ENCODE data around the gene CEND1.

The CEND1 gene

DNA sequence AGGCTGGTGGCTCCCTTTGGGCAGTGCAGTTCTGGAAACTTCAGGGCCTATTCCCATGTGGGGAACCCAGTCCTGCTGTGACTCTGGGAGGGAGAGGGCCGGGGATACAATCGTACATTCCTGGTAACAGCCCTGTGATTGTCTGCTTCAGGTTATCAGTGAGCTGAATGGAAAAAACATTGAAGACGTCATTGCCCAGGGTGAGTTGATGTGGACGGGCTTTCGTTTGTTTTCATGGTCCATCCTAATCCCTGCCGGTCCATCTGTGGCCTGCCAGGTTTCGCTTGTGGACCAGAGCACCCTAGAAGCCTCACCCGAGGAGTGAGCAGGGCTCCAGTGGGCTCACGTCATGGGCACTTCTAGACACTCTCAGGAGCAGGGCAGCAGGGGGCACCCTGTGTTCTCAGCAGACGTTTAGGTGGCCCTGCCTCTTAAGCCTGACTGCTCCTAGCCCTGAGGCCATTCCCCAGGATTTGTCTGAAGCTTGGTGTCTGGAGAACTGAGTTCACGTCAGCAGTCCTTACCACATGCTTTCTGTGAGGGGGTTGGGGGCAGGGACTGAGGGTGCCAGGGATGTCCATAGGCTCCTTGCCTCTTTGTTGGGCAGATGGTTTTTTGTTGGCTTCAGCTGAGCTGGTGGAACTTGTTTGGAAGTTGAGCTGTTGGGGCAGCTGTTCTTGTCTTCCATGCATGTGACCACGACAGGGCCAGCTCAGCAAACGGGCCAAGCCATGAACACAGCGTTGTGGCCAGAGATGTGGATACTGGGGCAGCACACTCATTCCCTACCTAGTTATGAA lies 21.8 kb upstream of the CEND1 start:
- DNase-seq (ENCODE audit: low read depth in 3 of 3), result no peak

DNA sequence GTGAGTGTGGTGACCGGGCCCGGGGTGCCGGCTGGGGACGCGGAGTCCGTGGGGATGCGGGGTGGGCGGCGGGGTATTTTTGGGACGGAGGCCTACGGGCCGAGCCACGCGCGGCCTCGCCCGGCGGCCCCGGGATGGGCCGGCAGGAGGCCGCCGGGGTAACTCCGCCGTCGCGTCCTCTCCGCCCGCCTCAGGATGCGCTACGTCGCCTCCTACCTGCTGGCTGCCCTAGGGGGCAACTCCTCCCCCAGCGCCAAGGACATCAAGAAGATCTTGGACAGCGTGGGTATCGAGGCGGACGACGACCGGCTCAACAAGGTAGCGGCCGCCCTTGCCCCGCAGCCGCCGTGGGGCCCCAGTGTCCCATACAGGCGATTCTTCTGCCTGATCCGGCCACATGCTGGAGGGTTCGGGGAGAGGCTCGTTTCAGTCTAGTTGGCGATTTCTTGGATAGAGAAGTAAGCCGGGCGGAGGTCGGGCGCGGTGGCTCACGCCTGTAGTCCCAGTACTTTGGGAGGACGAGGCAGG lies 20.2 kb upstream of the CEND1 start:
- DNase-seq (ENCODE audit: low read depth in 3 of 3), result no peak

DNA sequence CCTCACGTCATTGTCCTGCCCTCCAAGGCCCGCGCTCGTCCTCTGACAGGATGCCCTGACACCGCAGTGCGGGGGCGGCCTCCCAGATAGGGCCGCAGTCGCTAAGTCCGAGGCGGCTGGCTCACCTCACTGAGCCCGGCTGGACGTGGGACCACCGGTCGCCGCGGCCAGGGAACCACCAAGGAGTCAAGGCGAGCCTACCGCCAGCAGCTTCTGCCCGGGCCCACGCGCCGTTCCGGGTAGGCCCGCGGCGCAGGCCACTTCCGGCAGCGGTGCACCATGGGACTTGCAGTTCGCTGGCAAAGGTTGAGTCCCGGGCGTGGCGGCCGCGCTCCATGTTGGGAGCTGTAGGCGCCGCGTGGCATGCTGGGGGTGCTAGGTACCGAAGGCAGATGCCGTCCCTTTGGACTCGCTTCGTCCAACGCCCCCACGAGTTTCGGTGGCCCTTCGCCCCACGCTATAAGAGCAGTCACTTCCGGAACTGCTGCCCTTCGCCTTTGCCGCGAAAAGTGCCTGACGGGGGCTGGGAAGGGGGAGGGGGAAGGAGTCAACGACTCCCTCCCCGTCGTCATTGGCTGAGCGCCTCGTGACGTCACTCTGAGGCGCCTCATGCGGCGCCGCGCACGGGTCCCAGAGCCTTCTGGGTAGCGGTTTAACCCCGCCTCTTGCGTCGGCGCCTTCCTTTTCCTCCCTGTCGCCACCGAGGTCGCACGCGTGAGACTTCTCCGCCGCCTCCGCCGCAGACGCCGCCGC lies 19.6 kb upstream of the CEND1 start, which contains the start of gene RPLP2:
Gene RPLP2, plus strand, starts transcription at position 681 of the 753 bp plus-strand sequence. CDS start 268 bp downstream, outside the sequence.
- DNase-seq (ENCODE audit: low read depth in 3 of 3), result peak; percentile 93 to 97 (median 93)

DNA sequence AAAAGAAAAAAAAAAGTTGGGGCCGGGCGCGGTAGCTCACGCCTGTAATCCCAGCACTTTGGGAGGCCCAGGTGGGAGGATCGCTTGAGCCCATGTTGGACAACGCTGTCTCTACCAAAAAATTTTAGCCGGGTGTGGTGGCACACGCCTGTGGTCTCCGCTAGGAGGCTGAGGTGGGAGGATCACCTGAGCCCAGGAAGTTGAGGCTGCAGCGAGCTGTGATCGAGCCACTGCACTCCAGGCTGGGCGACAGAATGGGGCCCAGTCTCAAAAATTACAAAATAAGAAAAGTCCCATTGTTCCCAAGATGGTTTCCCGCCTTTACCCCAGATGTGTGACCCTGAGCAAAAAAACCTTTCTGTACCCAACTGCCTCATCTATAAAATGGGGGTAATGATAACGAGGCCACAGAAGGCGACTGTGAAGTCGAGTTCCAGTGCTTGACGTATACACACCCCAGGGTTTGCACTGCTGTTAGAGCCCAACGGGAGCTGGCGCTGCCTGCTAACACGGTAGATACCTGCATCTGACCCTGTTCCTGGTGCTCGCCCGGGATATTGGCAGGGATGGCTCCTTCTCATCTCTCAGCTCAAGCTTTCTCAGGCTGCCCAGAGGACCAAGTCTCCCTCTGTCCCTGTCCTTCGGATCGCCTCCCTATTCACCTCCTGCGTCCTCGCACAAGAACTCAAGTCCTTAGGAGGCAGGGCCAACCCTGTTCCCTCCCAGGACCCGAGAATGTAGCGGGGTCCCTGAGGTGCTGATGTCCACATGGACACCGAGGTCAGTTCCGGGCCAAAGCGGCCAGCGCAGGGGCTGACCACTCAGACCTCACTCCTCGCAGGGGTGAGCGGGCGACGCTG lies 18.8 kb upstream of the CEND1 start:
- no peak for DNase-seq (ENCODE audit: low read depth in 3 of 3)

DNA sequence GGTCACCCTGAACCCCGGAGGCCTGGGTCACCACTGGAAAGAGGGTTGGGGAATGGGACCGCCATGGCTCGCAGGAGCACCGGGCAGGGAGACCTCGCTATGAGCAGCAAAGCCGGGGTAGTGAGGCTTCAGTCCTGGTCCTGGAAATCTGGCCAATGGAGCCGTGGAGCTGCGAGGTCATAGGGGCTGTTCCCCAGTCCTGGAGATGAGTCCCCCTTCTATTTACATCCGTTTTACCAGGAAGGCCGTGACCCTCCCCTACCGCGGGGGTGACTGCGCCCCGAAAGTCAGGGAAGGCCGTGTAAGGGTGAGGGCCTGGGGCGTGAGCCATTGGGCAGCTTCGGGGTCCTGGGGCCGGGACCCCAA lies 14.7 kb upstream of the CEND1 start:
- no peak for DNase-seq (ENCODE audit: low read depth in 3 of 3)

DNA sequence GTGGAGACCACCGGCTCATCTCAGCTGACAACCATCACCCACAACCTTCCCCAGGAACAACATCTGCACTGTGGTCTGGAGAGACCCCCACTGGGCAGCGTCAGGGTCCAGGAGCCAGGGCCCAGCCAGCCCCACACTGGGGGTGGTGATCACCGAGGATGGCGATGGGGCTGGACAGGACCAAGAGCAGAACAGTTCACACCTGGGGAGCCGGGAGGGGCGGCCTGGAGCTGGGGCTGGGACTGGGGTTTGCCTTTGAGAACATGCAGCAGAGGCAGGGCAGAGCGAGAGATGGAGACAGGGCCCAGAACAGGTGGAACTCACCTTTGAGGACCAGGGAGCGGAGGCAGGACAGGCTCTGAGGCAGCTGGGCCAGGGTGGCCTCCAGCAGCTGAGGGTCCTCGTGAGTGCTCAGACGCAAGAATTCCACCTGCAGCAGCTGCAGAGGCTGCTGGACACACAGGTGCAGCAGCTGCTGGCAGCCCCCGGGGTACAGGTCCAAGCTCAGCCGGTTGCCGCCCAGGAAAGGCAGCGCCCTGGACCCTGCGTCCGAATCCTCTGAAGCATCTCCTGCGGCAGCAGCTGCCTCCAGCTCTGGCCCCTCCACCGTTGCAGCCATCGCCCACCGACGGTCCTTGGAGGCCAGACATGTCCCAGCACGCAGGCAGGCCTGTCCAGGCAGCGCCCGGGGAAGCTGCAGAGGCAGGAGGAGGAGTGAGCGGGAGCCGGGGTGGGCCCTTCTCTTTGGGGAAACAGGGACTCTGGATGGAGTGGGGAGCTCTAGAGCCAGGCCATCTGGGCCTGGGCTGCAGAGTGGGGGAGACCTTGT lies 14.1 kb upstream of the CEND1 start:
- DNase-seq (ENCODE audit: low read depth in 3 of 3), result no peak

DNA sequence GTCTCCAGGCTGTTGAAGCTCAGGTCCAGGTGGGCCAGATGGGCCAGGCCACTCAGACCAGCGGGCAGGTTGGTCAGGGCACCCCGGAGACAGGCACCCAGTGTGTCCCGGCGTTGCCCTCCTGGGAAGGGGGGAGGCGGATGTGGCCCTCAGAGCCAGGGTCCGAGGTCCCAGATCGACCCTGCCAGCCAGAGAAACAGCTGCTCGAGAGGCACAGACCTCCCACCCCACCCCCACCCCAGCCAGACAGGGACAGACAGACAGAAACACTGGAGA lies 13.5 kb upstream of the CEND1 start:
- DNase-seq (ENCODE audit: low read depth in 3 of 3), result no peak

DNA sequence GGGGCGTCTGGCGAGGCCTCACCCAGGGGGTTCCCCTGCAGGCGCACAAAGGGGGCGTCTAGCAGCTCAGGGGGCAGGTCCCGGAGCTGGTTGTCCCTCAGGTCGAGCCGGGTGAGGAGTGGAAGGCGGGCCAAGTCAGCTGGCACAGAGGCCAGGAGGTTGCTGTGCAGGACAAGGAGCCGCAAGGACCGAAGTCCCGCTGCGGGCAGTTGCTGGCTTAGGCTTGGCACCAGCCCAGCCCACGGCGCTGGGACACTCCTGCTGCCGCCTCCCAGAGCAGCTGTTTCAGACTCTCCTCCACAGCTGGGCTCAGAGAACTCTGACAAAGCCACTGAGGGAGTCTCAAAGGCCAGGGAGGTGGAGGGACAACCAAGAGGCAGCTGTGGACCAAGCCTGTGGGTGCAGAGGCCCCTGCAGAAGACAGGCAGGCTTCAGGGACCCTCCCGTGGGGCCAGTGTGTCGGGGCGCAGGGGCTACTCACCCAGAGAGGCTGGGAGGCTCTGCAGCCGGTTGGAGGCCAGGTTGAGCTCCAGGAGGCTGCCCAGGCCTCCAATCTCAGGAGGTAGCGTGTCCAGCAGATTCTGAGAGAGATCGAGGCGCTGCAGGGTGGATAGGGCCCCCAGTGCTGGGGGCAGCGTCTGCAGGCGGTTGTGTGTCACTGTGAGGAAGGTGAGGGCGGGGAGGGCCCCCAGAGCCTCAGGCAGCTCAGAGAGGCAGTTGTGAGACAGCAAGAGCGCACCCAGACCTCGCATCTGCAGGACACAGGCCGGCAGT lies 13.0 kb upstream of the CEND1 start:
- no peak for DNase-seq (ENCODE audit: low read depth in 3 of 3)

DNA sequence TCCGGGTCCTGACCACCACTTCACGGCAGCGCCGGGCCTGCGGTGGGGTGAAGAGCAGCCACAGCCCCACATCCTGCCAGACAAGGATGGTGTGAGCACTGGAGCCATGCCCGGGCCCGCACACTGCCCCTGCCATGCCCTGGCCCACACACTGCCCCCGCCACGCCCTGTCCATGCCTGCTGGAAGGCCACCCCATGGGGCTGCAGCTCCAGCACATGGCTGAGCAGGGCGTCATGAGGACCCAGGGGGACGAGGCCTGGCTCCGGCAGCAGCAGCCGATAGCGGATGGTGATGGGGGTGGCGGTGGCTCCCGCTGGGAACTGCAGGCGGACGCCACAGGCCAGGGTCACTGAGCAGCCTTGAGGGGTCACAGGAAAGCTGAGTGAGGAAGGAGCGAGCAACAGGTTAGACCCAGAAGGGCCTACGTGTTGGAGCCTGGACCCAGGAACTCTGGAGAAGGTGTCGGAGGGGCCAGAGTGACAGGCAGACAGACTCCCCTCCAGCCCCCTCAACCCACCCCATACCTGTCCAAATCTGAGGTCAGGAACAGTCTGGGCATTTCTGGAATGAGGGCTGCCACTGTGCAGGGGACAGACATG lies 12.2 kb upstream of the CEND1 start:
- DNase-seq (ENCODE audit: low read depth in 3 of 3), result no peak

DNA sequence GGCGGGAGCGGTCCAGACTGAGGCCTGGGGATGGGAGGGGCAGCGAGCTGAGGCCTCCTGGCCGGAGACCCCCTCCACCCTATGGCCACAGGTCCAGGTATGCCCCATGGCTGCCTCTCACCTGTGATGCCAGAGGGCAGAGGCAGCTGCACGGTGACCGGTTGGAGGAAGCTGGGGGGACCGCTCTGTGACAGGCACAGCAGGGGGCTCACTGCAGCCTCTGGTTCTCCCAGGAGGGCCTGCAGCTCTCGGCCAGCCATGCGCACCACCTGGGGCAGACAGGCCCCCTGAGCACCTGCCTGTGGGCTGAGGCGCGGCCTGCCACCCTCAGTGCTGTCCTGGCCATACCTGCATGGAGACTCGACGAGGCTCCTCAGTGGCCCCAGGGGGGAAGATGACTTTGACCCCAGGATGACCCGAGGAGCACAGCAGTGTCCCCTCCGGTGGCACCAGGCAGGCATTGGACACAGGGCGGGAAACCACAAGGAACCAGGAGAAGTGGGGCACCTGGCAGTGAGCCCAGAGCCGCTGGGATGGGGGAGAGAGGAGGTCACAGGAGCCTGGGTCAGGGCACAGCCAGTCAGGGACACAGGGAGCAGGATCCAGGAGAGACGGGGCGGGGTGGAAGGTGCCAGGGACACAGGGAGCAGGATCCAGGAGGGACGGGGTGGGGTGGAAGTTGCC lies 11.3 kb upstream of the CEND1 start:
- no peak for DNase-seq (ENCODE audit: low read depth in 3 of 3)

DNA sequence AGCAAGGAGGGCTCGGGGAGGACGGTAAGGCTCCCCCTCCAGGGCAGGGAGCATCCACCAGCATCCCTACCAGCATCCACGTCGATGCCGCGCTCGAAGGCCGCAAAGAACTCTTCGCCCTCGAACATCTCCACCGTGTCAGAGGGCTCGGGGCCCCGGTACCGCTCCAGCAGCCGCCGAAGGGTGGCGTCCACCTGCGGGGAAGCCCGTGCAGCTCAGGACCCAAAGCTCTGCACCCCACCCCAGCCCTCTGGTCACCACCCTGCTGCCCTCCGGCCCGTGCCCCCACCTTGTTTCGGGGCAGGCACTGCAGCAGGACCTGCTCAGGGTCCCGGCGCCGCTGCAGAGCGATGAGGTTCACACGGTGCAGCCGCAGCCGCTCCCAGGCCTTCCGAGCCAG lies 10.6 kb upstream of the CEND1 start:
- DNase-seq (ENCODE audit: low read depth in 3 of 3), result no peak

DNA sequence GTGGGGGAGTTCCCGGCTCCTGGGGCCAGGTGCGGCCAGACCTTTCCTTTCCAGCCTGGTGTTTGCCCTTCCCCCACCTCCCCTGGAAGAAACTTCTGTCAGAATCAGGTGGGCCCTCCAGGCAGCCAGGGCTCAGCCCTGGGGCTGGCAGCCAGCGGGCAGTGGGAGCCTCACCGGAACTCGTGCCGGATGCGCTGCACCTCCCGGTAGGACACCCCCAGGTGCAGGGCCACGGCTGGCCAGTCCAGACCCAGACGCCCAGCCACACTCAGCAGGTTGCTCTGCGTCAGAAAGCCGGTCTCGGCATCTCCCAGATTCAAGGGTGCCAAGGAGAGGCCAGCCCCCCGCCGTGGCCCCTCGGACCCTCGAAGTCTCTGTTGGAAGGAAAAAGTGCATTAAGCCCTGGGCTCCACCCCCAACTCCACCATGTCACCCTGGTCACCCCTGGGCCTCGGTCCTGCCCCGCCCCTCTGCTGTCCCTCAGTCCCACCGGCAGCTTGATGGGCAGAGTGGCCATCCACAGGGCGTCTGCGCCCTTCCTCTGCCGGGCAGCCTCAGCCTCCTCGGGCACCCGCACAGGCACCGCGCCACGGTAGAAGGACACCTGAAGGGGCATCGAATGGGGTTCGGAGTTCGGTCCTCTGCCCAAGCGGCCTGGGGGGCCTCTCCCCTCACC lies 9.9 kb upstream of the CEND1 start:
- no peak for DNase-seq (ENCODE audit: low read depth in 3 of 3)

DNA sequence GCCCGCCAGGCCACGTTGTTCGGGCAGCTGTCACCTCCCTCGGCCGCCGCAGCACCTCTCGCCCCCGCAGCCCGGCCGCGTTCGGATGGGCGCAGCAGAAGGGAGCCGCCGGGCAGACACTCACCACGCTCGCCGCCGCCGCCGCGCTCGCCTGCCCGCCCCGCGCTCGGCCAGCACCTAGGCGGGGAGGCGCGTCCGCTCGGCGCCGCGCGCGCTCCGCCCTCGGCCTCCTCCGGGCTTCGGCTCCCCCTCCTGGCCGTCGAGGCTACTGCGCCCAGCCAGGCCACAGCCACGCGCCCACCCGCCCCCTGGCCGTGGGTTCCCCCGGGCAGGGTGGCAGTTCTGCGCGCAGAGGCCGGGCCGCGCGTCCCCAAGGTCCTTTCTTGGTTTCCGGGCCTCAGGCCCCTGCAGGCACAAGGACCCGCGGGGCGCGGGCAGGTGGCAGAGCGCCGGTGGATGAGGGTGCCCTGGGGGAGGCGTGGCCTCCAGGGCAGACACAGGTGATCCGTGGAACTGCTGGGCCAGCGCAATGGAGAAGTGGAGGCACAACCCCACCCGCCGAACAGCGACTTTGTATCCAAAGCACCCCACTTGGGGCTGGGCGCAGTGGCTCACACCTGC lies 8.3 kb upstream of the CEND1 start, which contains the start of gene SLC25A22:
Gene SLC25A22, minus strand, starts transcription at position 189 of the 621 bp plus-strand sequence. CDS start 3,275 bp downstream, outside the sequence.
- DNase-seq (ENCODE audit: low read depth in 3 of 3), result peak; percentile 65 to 84 (median 74)

DNA sequence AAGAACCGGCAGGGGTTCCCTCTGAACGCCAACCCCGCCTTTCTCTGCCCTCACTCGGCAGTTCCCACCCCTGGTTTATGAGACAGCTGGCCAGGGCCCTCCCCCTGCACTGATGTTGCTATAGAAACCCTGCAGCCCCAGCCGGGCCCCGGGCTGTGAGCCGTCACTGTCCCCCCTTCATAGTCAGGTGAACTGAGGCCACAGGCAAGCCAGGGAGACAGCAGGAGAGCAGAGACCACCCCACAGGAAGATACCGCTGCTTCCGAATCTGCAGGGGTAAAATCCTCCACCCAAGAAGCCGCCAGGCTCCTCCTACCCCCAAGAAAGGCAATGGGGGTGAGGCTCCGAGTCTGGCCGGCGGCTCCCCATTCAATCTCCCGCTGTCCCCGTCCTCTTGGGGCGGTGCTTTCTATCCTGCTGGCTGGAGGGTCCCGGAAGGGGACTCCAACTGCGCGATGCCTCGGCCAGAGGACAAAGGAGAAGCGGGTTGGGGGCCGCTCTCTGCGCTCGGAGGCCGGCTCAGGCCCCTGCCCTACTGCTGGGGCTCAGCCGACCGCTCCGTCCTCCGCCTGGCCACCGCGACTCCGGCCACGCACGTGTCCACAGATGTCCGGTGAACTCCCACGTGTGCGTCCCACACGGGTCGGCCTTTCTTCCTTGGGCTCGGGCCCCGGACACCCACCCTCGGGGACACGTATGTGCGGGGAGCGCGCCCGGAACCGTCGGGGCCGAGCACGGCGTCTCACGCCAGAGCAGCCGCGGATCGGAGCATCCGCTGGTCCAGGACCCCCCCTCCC lies 7.6 kb upstream of the CEND1 start:
- DNase-seq (ENCODE audit: low read depth in 3 of 3), result peak; percentile 34 to 51 (median 42)

DNA sequence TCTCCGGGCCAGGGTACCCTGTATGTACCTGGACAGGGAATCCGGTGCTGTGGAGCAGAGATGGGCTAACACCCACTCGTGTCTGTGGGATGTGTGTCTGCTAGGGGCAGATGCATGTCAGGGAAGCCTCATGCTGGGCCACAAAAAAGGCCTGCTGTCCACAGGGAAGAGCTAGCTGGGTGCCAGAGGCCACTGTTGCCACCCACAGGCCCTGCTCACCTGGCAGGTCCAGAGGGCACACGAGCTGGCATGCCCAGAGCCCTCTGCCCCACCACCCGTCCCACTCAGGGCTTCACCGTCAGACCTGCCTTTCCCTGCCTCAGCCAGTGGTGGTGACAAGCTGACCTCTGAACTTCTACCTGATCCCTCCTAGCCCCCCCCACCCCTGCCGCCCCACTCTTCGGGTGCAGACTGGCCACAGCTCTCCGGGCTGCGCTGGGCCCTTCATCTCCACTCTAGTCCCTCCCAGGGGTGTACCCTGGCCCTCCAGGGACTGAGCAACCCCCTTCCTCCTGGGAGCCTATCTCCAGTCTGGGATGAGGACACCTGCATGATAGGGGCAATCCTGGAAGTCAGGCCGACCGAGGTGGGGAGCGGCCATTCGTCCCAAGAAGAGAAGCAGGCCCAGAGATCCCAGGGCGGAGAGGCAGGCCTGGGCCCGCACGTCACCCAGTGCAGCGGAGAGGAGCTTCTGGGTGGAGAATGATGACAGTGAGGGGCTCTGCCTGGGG lies 6.8 kb upstream of the CEND1 start:
- no peak for DNase-seq (ENCODE audit: low read depth in 3 of 3)

DNA sequence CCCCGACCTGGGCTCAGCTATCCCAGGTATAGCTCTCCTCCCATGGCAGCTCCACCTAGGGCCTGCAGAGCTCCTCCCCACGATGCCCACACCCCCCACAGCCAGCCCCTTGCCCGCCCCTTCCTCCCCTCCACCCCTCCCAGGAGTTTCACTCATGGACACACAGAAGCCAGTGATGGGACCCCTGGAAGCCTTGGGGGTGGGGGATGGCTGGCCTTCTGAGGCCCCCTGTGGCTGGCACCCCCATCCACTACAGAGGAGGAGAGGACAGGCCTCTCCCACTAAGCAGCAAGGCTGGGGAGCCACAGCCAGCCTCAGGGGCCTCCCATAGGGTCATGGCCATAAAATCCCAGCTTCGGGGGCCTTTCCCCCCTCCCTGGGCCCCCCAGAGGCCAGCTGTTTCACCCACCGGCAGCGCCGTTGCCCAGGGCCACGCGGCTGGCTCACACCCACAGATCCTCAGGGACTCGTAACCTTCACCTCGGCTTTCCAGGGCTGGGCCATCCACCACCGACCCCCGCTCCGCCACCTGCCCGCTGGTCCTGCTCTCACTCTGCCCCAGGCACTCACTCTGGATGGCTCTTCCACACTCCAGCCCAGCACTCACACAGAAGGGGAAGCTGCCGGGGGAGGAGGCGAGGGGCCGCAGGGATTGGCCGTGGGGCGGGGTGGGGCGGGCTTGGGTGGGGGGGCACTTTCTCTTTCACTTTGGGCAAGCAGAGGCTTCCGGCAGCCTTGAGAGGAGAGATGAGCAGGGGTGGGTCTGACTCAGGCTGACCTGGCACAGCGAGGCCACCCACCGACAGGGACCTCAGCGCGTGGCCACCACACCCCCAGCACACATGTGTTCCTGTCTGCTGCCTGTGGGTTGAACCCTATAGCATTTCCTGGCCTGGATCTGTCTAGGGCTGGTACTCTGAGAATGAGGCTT lies 6.0 kb upstream of the CEND1 start:
- DNase-seq (ENCODE audit: low read depth in 3 of 3), result peak; percentile 66 to 75 (median 69)
